HG03460 (cell line): ENCODE data around the gene TNRC6C.
"Not testable (repeated sequence)": the region's sequence is repeated elsewhere in the genome, so short reads cannot be mapped to it uniquely, and the experiment has no call there.

Experiments used
- ATAC-seq: cut with Tn5 transposase; IDR thresholded peaks from one replicate; pipeline ENCODE4 v1.9.1; 2021; ENCODE audit not compliant: unreplicated experiment

The TNRC6C gene

GRCh38 chr17:78110363-78111015, 152.0 kb downstream of the TNRC6C start:
- ATAC-seq, result no peak

- no peak for ATAC-seq
Observed at GRCh38 chr17:78111016-78111726, 152.7 kb downstream of the TNRC6C start.

- ATAC-seq, result no peak
Observed at GRCh38 chr17:78111727-78112517, 153.4 kb downstream of the TNRC6C start.

- no peak for ATAC-seq
Observed at GRCh38 chr17:78112518-78113471, 154.3 kb downstream of the TNRC6C start.

- no peak for ATAC-seq
Observed at GRCh38 chr17:78113804-78114785, 155.6 kb downstream of the TNRC6C start.

GRCh38 chr17:78114831-78115723, 156.6 kb downstream of the TNRC6C start:
- no peak for ATAC-seq

GRCh38 chr17:78115803-78116202, 157.3 kb downstream of the TNRC6C start:
- not testable (repeated sequence) for ATAC-seq

GRCh38 chr17:78116411-78116810, 157.9 kb downstream of the TNRC6C start:
- no peak for ATAC-seq

GRCh38 chr17:78117027-78117981, 158.8 kb downstream of the TNRC6C start:
- ATAC-seq, result no peak

- ATAC-seq, result no peak
Observed at GRCh38 chr17:78118801-78119241, 160.3 kb downstream of the TNRC6C start.

GRCh38 chr17:78120537-78120936, 162.0 kb downstream of the TNRC6C start:
- no peak for ATAC-seq

- ATAC-seq, result no peak
Observed at GRCh38 chr17:78120971-78121800, 162.7 kb downstream of the TNRC6C start.

- no peak for ATAC-seq
Observed at GRCh38 chr17:78121801-78122215, 163.3 kb downstream of the TNRC6C start.

GRCh38 chr17:78122216-78122930, 163.9 kb downstream of the TNRC6C start:
- ATAC-seq, result no peak

GRCh38 chr17:78122931-78123249, 164.4 kb downstream of the TNRC6C start:
- no peak for ATAC-seq
